GM13977 (cell line): ENCODE data around the gene SNX5.

Experiments
- DNase-seq: peaks from one replicate; pipeline ENCODE4 v3.0.0; 2012; ENCODE audit warnings: low spot score
- in situ Hi-C: fragments of 300-500 bp; cut with MboI; formaldehyde crosslinking; loops from one replicate; pipeline ENCODE4 v1.12.0; 2022; ENCODE audit warnings: low sequenced_read_pairs, low pct_unique_long_range_greater_than_20kb, mixed read lengths, inconsistent platforms; ENCODE audit not compliant: unreplicated experiment
- TF ChIP-seq, protein P1 (sequence below): IDR thresholded peaks from 2 replicates; pipeline ENCODE4 v1.5.1; 2012; ENCODE audit warnings: mild to moderate bottlenecking, control low read depth; ENCODE audit not compliant: insufficient read depth; ENCODE audit errors: extremely low read depth, missing control alignments

Gene SNX5

DNA sequence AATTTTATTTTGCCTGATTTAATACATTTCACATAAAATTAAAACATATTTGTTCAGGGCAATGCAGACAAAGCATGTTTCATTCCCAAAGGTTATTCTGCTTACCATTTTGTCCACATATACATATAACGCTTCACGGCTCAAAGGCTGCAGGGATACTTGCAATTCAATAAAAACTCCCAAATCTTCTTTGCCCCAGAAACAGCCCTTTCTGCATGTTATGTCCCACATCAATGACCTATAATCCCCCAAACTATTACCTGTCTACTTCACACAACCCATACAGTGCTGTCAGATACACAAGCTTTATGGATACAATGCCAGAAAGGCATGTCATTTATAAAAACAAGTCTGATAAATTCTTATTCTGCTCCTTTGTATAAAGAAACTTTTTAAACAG lies 20.2 kb downstream of the SNX5 start:
- TF ChIP-seq, protein P1, sequence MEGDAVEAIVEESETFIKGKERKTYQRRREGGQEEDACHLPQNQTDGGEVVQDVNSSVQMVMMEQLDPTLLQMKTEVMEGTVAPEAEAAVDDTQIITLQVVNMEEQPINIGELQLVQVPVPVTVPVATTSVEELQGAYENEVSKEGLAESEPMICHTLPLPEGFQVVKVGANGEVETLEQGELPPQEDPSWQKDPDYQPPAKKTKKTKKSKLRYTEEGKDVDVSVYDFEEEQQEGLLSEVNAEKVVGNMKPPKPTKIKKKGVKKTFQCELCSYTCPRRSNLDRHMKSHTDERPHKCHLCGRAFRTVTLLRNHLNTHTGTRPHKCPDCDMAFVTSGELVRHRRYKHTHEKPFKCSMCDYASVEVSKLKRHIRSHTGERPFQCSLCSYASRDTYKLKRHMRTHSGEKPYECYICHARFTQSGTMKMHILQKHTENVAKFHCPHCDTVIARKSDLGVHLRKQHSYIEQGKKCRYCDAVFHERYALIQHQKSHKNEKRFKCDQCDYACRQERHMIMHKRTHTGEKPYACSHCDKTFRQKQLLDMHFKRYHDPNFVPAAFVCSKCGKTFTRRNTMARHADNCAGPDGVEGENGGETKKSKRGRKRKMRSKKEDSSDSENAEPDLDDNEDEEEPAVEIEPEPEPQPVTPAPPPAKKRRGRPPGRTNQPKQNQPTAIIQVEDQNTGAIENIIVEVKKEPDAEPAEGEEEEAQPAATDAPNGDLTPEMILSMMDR = no peak
- DNase-seq = no peak
- in situ Hi-C loops = loop anchor here (25.0 kb wide), 1 partner anchor 411 kb away; the partner anchor contains the start of gene BFSP1

DNA sequence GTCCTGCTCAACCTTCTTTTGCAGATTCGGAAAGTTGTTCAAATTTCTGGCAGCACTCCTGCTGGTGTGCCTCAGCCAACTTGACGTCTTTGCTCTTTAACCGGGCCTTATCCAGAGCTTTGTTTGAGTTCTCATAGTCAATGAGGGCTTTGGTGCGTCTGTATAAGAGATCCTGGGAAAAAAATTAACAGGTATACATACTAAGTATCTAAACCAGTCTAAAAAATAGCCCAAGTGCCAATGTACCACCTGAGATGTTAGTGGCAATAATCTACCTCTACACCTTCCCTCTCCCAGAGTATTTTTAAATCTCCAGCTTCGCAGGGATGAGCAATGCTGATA lies 21.1 kb downstream of the SNX5 start:
- no peak for DNase-seq
- in situ Hi-C loops = loop anchor here (25.0 kb wide), 1 partner anchor 410 kb away; the partner anchor contains the start of gene BFSP1

DNA sequence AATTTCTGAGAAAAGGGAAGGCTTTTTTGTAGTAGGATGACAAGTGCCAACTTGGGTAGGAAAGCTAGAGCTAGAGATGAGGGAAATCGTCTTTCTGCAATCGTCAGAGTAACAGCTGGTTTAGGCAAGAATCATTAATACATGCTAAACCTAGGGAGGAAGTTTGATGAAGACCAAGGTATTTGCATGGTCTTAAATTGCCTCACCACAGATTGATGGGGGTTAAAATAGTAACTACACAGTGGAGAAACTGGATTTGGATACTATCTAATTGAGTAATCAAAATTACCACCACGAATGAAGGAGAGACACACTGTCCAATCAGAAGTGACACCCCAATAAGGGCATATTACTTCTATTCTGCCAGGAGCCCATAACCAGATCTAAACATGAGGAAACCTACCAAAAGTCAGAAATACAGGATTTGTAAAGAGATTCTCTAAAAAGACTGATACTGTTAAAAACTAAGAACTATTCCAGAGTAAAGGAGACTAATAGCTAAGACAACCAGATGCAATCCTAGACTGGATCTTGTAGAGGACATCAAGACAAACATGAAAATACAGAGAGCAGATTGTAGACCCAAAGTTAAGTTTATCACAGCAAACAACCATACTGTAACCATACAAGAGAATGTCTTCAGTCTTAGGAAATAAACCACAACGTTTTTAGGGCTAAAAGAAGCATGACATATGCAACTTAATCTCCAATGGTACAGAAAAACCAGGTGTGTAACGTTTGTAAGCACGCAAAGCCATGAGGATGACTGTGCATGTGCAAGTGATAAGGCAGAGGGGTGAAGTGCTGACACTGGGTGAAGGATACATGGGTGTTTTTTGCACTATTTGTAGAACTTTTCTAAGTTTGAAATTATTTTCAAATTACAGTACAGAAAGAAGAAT lies 21.8 kb downstream of the SNX5 start:
- no peak for DNase-seq
- TF ChIP-seq, protein P1 = no peak
- in situ Hi-C loops = loop anchor here (25.0 kb wide), 1 partner anchor 410 kb away; the partner anchor contains the start of gene BFSP1

More for the DNA sequence above, 21.1 kb downstream of the SNX5 start:
- TF ChIP-seq, protein P1 = no peak

- TF ChIP-seq, protein P1 = no peak
- DNase-seq = no peak
- in situ Hi-C loops = loop anchor here (25.0 kb wide), 1 partner anchor 409 kb away; the partner anchor contains the start of gene BFSP1
Observed at GRCh38 chr20:17946040-17946439, 22.6 kb downstream of the SNX5 start.

DNA sequence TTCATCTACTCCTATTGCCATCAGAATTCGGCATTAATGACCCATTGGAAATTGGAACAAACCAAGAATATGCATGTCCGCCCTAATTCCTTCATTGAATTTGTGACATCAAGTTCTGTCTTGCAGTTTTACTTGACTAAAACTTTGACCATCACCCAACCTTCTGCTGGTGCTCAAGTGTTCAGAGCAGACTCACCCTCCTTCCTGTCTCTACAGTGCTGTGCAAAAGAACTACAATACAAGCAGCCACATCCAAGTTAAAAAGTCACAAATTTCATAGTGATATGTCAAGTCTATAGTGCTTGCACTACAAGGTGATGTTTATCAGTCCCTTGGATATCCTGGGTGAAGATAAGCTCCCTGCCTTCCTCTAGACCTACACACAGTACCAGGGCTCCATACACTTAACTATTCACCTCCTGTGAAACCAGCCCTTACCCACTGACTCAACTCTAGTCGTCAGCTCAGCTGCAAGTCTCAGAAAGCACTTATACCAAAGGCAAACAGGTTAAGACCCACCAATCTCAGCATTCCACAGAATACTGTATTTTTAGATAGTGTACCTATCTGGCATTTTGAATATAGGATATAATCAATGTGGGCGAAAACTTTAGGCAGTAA lies 23.6 kb downstream of the SNX5 start:
- in situ Hi-C loops = loop anchor here (25.0 kb wide), 1 partner anchor 408 kb away; the partner anchor contains the start of gene BFSP1
- DNase-seq = no peak
- TF ChIP-seq, protein P1 = no peak

GRCh38 chr20:17943343-17943742 lies 25.3 kb downstream of the SNX5 start:
- DNase-seq = no peak
- TF ChIP-seq, protein P1 = no peak
- in situ Hi-C loops = loop anchor here (25.0 kb wide), 1 partner anchor 406 kb away; the partner anchor contains the start of gene BFSP1
